NOMO-1 treated with DMSO at 0.1 percent for 48 hours (cell line): ENCODE measurements around the gene TNFSF10.

Experiments used
- DNase-seq: peaks from one replicate; lab custom pipeline; 2025; ENCODE audit not compliant: unreplicated experiment; lab: John Stamatoyannopoulos, UW

TNFSF10 gene

DNA sequence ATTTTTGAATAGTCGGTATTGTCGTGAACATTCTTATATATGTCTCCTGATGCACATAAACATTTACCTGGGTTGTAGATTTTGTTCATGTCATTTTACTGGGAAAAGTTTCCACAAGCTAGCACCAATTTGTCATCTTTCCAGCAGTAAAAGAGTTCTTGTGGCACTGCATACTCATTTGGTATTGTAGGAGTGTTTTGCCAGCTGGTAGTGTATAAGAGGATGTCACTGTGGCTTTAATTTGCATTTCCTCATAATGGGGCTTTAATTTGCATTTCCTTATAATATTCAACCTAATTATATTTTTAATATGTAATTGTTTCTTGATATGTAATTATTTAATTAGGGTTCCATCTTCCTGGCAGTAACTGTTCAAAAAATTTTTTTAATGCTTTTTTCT, 21.2 kb upstream of the TNFSF10 start:
- no peak for DNase-seq

GRCh38 chr3:172543884-172544283, 20.7 kb upstream of the TNFSF10 start:
- no peak for DNase-seq

GRCh38 chr3:172543419-172543818, 20.2 kb upstream of the TNFSF10 start:
- DNase-seq = no peak

DNA sequence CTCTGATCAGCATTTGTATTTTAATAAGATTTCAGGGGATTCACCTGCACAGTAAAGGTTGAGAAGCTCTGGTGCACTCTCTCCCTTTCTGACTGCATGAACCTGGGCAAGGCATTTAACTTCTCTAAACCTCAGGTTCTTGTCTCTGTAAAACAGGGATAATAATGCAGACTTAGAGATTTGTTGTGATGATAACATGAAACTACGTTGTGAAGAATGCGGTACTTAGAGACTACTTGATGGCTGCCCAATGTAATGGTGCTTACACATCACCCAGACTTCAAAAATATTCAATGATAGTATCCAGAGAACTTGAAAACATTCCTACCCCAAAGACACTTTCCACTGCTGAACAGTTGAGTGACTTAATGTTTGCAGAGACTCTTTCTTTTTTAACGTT, 19.8 kb upstream of the TNFSF10 start:
- DNase-seq = no peak

DNA sequence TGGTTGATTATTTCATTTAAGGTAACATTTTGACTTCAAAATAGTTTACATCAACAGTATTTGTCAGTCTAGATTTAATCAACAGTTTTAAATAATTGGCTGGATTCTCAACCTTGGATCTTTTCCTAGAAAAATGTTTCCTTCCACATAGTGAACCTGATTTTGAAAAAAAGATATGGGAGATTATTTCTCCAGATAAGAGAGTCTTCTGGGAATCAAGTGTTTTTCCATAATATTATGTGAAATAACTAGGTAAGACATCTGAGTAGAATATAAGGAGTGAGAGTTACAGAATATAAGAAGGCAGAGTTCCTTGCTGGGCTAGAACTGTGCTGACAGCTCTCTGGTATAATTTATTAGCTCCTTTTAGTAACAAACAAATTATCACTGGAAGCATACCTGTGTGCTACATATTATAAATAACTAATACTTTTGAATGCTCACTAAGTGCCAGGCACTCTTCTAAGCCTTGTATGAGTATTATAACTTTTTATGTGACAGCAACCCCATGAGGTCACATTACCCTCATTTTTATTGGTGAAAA, 18.8 kb upstream of the TNFSF10 start:
- DNase-seq = no peak

GRCh38 chr3:172540049-172540448, 16.8 kb upstream of the TNFSF10 start:
- no peak for DNase-seq

GRCh38 chr3:172539273-172539672, 16.0 kb upstream of the TNFSF10 start:
- no peak for DNase-seq

- no peak for DNase-seq
Measured at GRCh38 chr3:172538368-172539151, 15.3 kb upstream of the TNFSF10 start.

- no peak for DNase-seq
Measured at GRCh38 chr3:172537507-172538158, 14.4 kb upstream of the TNFSF10 start.

- no peak for DNase-seq
Measured at GRCh38 chr3:172536993-172537419, 13.8 kb upstream of the TNFSF10 start.

DNA sequence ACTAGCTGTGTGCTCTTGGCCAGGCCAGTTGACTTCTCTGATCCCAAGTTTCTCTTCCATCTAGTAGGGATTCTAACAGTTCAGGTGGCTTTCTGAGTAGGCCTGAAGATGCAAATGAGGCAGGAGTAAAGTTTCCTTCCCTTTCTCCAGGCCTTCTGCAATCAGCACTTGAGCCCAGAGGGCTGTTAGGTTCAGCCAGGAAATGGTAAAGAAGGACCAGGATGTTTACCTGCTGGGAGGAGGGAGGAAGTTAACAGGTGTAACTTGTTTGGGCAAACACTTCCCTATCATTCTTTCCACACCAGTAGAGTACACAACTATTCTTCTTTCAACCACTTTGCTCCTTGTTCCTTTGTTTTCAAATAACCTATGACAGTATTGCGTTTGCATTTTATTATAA, 13.3 kb upstream of the TNFSF10 start:
- DNase-seq = no peak

DNA sequence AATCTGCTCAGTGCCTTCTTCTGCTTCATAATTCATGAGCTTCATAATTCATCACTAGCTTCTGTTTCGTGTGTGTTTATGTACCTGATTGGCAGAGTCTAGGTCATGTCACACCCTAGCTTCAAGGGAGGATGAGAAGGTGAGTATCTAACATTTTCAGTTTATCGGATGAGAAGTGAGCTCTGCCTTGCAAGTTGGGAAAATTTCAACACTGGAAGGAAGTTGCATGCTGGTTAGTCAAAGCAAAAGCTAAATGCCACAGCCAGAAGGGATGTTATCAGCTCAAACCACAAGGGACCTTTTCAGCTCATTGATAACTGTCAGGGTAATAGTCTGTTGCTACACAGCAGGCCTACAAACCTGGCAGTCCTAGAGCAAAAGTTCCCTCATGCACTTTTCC, 7.3 kb upstream of the TNFSF10 start:
- peak; percentile 94 for DNase-seq

GRCh38 chr3:172530101-172530561, 6.9 kb upstream of the TNFSF10 start:
- DNase-seq = no peak

DNA sequence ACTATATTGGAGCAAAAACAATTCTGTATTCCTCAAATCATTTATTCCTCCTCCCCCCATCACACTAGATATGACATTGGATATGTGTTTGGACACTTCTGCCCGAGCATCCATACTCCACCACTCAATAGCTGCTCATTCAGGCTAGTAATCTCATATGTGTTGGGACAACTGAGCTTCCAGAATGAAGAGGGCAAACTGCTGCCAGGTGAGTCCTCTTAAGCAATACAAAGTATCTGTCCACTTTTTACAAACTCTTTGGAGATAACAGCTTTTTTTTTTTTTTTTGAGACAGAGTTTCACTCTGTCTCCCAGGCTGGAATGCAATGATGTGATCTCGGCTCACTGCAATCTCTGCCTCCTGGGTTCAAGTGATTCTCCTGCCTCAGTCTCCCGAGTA, 5.4 kb upstream of the TNFSF10 start:
- DNase-seq = no peak

GRCh38 chr3:172527306-172527705, 4.1 kb upstream of the TNFSF10 start:
- DNase-seq = no peak

DNA sequence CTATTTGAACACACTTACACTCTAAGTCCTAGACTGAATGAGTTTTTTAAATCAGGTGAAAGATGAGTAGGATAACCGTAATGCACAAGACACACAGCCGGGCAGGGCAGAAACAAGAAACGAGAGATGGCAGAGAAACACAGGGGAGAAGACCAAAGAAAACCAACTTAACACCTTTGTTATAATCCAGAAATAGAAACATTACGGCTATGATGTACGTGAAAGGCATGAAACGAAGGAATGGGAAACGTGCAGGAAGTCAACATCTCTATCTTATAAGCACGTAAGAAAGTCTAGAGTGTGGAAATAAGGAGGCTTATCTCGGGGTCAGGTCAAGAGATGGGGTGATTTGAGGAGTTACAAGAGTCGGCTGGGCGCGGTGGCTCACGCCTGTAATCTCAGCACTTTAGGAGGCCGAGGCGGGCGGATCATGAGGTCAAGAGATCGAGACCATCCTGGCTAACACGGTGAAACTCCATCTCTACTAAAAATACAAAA, 1.9 kb upstream of the TNFSF10 start:
- no peak for DNase-seq

- no peak for DNase-seq
Measured at GRCh38 chr3:172524611-172525010, 1.4 kb upstream of the TNFSF10 start.

DNA sequence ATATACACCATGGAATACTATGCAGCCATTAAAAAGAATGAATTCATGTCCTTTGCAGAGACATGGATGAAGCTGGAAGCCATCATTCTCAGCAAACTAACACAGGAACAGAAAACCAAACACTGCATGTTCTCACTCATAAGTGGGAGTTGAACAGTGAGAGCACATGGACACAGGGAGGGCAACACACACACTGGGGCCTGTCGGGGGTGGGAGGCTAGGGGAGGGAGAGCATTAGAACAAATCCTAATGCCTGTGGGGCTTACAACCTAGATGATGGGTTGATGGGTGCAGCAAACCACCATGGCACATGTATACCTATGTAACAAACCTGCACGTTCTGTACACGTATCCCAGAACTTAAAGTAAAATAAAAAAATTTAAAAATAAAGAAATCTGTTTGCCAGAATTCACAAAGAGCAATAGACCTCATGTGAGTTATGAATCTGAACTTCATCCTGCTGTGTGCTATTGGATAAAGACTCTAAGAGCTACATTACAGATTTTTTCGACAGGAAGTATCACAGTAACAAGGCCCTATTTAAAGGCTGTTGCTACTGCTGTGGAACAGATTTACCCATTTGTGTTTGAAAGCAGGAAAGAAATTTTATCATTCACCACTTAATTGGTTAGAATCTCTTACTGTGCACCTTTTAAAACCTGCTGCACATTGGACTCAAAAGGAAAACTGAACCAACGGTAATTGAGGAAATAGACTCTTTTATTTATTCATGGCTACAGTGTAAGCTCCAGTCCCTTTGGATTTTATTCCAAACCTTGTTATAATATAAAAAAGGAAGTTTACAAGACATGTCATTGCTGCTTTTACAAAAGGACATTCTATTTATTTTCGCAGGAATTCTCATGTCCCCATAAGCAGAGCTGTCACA, 1.1 kb downstream of the TNFSF10 start:
- DNase-seq = peak; percentile 30

DNA sequence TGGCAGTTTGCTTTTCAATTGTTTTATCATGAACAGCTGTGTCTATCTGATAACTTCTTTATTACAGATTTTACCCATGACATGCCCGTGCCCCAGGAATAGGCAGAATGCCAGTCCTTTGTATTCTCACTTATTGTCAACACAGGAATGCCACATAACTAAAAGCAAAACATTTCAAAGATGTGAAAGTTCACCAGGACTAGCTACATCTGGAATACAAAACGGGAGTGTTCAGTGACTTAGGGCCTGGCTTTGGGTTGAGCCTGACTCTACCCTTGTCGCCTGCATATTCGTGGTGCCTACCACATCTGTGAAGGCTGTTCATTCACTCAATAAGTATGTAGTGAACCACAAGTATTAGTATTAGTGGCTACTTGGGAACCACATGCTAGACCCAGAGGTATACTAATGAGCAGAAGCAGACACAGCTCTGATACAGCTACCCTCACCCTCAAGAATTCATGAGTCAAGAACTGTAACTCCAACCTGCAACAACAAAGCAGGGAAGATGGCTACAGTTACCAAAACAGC, 2.9 kb downstream of the TNFSF10 start:
- no peak for DNase-seq

- no peak for DNase-seq
Measured at GRCh38 chr3:172519740-172520139, 3.5 kb downstream of the TNFSF10 start.
